C4-2B (cell line): ENCODE results near the gene FBF1.

Experiments used
- H3K27ac ChIP-seq: fragments of 450-650 bp; 2 replicates; pipeline ENCODE4 v1.5.1; 2017
- CTCF ChIP-seq: fragments of 450-650 bp; conservative IDR thresholded peaks from 2 replicates; pipeline ENCODE4 v1.5.1; 2017; ENCODE audit warnings: mild to moderate bottlenecking
- ZFX ChIP-seq: fragments of 450-650 bp; IDR thresholded peaks from 2 replicates; pipeline ENCODE4 v1.6.1; 2017

FBF1 gene

GRCh38 chr17:75898065-75898464, 42.8 kb downstream of the FBF1 start:
- TF ChIP-seq ZFX (no peak), CTCF (no peak)
- no peak overlapping the region for H3K27ac ChIP-seq

GRCh38 chr17:75897160-75898019, 43.5 kb downstream of the FBF1 start:
- H3K27ac ChIP-seq = peak overlapping the region; percentile 94
- TF ChIP-seq ZFX (no peak), CTCF (no peak)

- TF ChIP-seq CTCF = peak; percentile 65
- TF ChIP-seq ZFX = peak; percentile 98
- H3K27ac ChIP-seq = peak within 1 kb of the TSS; percentile 94
Observed at GRCh38 chr17:75896415-75897159, 44.3 kb downstream of the FBF1 start, which contains the start of gene TRIM65. Gene TRIM65 (minus strand): TSS chr17:75896951. CDS start chr17:75896937, 14 bp downstream.

GRCh38 chr17:75895370-75896155, 45.3 kb downstream of the FBF1 start:
- H3K27ac ChIP-seq = peak overlapping the region; percentile 94
- TF ChIP-seq ZFX = no peak
- TF ChIP-seq CTCF = no peak

GRCh38 chr17:75894049-75894733, 46.7 kb downstream of the FBF1 start:
- no peak overlapping the region for H3K27ac ChIP-seq
- TF ChIP-seq CTCF (no peak), ZFX (no peak)

- TF ChIP-seq CTCF (no peak), ZFX (no peak)
- no peak overlapping the region for H3K27ac ChIP-seq
Observed at GRCh38 chr17:75893305-75894048, 47.4 kb downstream of the FBF1 start.
